T47D (cell line): ENCODE measurements around the gene SETD6.

Experiments
- DNase-seq, 2 experiments: peaks; one replicate each; pipeline versions ENCODE4 v3.0.0 to v3.0.0-alpha.2; 2011 to 2012; ENCODE audit warnings: low read depth in 1 of 2, low spot score in 1 of 2
- JUND ChIP-seq: IDR thresholded peaks from 2 replicates; pipeline ENCODE4 v1.6.1; 2012; ENCODE audit warnings: low read depth
- in situ Hi-C: cut with HindIII; loops from 2 replicates; pipeline ENCODE4 v1.10.0; 2016; ENCODE audit warnings: low sequenced_read_pairs, low pct_unique_long_range_greater_than_20kb

Gene SETD6

GRCh38 chr16:58518083-58518979 lies 3.0 kb downstream of the SETD6 start:
- no peak for TF ChIP-seq JUND
- DNase-seq = no peak
- in situ Hi-C loops = no loop called here

GRCh38 chr16:58518980-58519368 lies 3.7 kb downstream of the SETD6 start:
- DNase-seq = no peak
- in situ Hi-C loops = no loop called here
- no peak for TF ChIP-seq JUND

- no peak for DNase-seq
- no peak for TF ChIP-seq JUND
- in situ Hi-C loops = no loop called here
These were observed 4.4 kb downstream of the SETD6 start for GRCh38 chr16:58519707-58520106.

- TF ChIP-seq JUND = no peak
- no peak for DNase-seq
- in situ Hi-C loops = no loop called here
These were observed 14.9 kb downstream of the SETD6 start for GRCh38 chr16:58530179-58530578.

- DNase-seq = no peak
- in situ Hi-C loops = no loop called here
- TF ChIP-seq JUND = no peak
These were observed 17.1 kb downstream of the SETD6 start for GRCh38 chr16:58532414-58532813.

GRCh38 chr16:58533751-58534470 lies 18.6 kb downstream of the SETD6 start:
- in situ Hi-C loops = no loop called here
- DNase-seq = no peak
- TF ChIP-seq JUND = no peak

- in situ Hi-C loops = no loop called here
- no peak for DNase-seq
- no peak for TF ChIP-seq JUND
These were observed 19.8 kb downstream of the SETD6 start for GRCh38 chr16:58535100-58535499.

- no peak for DNase-seq
- no peak for TF ChIP-seq JUND
- in situ Hi-C loops = no loop called here
These were observed 21.0 kb downstream of the SETD6 start for GRCh38 chr16:58536278-58536677.

- no peak for TF ChIP-seq JUND
- no peak for DNase-seq
- in situ Hi-C loops = no loop called here
These were observed 22.0 kb downstream of the SETD6 start for GRCh38 chr16:58537124-58537906.

- in situ Hi-C loops = no loop called here
- no peak for DNase-seq
These were observed 26.4 kb downstream of the SETD6 start for GRCh38 chr16:58541711-58542110.

GRCh38 chr16:58542291-58542690 lies 27.0 kb downstream of the SETD6 start:
- in situ Hi-C loops = no loop called here
- DNase-seq = no peak
- TF ChIP-seq JUND = no peak

More at GRCh38 chr16:58541711-58542110, 26.4 kb downstream of the SETD6 start:
- TF ChIP-seq JUND = no peak

- in situ Hi-C loops = no loop called here
- no peak for TF ChIP-seq JUND
- no peak for DNase-seq
These were observed 28.4 kb downstream of the SETD6 start for GRCh38 chr16:58543685-58544084.
